Measurements from ENCODE around the gene DUSP22. TPM values are rescaled to one million over a fixed set of nuclear protein-coding genes. Genes with fewer than 3 reads are reported as not detected.

The DUSP22 gene
- polyA plus RNA-seq, 1 experiment = 9.8 TPM

DNA sequence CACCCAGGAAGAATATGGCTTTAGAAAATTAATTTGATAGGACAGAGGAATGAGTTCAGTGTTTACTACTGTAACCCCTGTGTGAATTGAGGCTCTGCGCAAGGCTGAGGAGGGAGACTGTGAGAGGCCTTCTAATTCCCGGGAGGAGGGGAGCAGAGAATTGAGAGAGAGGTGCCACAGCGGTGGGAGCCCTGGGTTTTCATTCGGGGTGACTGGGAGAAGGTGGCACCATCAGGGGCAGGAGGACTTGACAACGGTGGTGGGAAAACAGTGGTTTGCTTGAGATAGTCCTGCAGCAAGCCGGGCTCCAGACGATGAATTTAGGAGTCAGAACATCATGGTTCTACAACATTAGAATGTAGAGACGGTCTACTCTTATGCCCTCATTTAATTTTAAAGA, 9.2 kb downstream of the DUSP22 start:
- ChIA-PET CTCF (no interaction called here), POLR2A (no interaction called here)
- no peak for DNase-seq (ENCODE audit: low read depth)
- H3K27me3 ChIP-seq (ENCODE audit: control insufficient read depth, insufficient read depth, low read length) = no peaks in the 10 kb centered on the region
- no peak overlapping the region for H3K4me3 ChIP-seq (ENCODE audit: low read depth, low read length)
- H3K36me3 ChIP-seq (ENCODE audit: control insufficient read depth, insufficient read depth, low read length) = no peaks in the 10 kb centered on the region
- TF ChIP-seq, protein P1, sequence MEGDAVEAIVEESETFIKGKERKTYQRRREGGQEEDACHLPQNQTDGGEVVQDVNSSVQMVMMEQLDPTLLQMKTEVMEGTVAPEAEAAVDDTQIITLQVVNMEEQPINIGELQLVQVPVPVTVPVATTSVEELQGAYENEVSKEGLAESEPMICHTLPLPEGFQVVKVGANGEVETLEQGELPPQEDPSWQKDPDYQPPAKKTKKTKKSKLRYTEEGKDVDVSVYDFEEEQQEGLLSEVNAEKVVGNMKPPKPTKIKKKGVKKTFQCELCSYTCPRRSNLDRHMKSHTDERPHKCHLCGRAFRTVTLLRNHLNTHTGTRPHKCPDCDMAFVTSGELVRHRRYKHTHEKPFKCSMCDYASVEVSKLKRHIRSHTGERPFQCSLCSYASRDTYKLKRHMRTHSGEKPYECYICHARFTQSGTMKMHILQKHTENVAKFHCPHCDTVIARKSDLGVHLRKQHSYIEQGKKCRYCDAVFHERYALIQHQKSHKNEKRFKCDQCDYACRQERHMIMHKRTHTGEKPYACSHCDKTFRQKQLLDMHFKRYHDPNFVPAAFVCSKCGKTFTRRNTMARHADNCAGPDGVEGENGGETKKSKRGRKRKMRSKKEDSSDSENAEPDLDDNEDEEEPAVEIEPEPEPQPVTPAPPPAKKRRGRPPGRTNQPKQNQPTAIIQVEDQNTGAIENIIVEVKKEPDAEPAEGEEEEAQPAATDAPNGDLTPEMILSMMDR (IDR thresholded peaks at IDR 0.05; ENCODE audit: insufficient read depth, low read depth, low read length) = no peak

DNA sequence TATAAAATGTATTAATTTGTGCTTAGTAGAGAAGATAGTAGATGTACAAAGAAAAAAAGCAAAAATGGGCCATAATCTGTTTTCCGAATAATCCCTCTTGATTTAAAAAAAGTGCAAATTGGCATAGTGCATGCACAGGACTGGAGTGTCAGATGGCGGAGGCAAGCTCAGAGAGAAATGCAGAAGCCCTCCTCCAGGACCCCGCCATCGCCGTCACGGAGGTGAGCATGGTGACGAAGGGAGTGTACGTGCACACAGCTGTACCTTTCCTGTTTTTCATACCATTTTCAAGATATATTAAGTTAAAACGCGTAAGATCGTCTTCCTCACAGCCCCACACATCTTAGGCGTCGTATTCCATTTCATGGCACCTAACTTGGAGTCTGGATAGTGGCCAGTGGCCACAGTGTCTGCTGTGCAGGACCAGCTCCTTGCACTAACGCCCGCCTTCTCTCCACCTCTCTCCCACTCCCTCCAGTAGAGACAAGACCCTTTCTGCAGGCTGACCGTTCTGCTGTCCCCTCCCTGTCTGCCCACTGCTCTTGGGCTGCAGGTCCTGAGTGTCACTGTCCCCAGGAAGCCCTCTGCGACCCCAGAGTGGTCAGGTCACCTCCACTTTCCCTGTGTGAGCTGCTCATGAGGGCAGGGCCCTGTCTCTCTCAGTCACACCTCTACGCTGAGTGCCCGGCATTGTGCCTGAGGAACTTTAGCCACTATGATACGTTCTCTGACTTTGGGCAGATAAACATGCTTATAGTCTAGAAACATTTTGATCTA, 9.8 kb downstream of the DUSP22 start:
- TF ChIP-seq, protein P1 (IDR thresholded peaks at IDR 0.05; ENCODE audit: insufficient read depth, low read depth, low read length) = no peak
- ChIA-PET POLR2A (no interaction called here), CTCF (interaction anchor here (0.7 kb wide), 1 partner anchor 11 kb away, joined by 3 read pairs; no protein-coding TSS in a partner anchor)
- no peak overlapping the region for H3K4me3 ChIP-seq (ENCODE audit: low read depth, low read length)
- no peaks in the 10 kb centered on the region for H3K27me3 ChIP-seq (ENCODE audit: control insufficient read depth, insufficient read depth, low read length)
- H3K36me3 ChIP-seq (ENCODE audit: control insufficient read depth, insufficient read depth, low read length) = no peaks in the 10 kb centered on the region
- DNase-seq (ENCODE audit: low read depth) = no peak

DNA sequence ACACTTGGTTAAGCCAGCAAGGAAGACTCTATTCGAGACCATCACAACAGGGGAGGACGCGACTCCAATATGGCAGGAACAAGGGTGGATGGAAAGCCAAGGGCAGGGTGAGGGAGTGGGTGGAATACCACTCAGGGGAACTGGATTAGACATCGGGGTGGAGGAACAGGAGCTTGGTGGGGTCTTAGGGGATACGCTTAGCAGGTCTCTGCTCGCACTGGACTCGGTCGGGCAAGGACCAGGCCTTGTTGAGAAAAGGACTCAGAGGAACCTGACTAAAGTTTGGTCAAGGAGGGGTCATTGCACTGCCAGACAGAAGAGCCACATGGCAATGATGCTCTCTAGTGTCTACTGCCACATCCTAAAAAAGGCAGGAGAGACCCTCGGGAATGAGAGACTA, 10.5 kb downstream of the DUSP22 start:
- Histone ChIP-seq H3K4me3 (ENCODE audit: low read depth, low read length) (no peak overlapping the region), H3K36me3 (ENCODE audit: control insufficient read depth, insufficient read depth, low read length) (no peaks in the 10 kb centered on the region), H3K27me3 (ENCODE audit: control insufficient read depth, insufficient read depth, low read length) (no peaks in the 10 kb centered on the region)
- TF ChIP-seq, protein P1 (IDR thresholded peaks at IDR 0.05; ENCODE audit: insufficient read depth, low read depth, low read length) = no peak
- DNase-seq (ENCODE audit: low read depth) = no peak
- POLR2A ChIA-PET = no interaction called here
- CTCF ChIA-PET = interaction anchor here (0.7 kb wide), 1 partner anchor 10 kb away, joined by 3 read pairs; no protein-coding TSS in a partner anchor

DNA sequence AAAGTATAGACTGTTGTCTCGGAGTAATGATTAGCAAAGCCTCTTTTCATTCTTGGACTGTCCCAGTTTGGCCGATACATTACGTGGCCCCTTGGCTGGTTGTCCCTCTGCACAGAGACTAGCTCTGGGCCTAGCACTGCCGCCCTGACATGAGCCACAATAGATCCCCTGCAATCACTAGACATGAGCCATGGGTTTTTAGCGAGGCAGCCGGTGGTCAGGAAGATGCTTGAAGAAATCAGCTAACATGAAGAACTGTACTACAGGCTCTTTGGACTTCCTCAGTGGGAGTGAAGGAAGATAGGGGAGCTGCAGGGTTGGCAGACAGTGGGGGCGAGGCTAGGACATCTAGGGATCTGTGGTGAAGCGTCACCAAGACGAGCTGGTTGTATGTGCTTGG, 11.0 kb downstream of the DUSP22 start:
- ChIA-PET CTCF (interaction anchor here (0.7 kb wide), 1 partner anchor 9 kb away, joined by 3 read pairs; no protein-coding TSS in a partner anchor), POLR2A (no interaction called here)
- TF ChIP-seq, protein P1 (IDR thresholded peaks at IDR 0.05; ENCODE audit: insufficient read depth, low read depth, low read length) = no peak
- Histone ChIP-seq H3K36me3 (ENCODE audit: control insufficient read depth, insufficient read depth, low read length) (no peaks in the 10 kb centered on the region), H3K27me3 (ENCODE audit: control insufficient read depth, insufficient read depth, low read length) (no peaks in the 10 kb centered on the region), H3K4me3 (ENCODE audit: low read depth, low read length) (no peak overlapping the region)
- no peak for DNase-seq (ENCODE audit: low read depth)

DNA sequence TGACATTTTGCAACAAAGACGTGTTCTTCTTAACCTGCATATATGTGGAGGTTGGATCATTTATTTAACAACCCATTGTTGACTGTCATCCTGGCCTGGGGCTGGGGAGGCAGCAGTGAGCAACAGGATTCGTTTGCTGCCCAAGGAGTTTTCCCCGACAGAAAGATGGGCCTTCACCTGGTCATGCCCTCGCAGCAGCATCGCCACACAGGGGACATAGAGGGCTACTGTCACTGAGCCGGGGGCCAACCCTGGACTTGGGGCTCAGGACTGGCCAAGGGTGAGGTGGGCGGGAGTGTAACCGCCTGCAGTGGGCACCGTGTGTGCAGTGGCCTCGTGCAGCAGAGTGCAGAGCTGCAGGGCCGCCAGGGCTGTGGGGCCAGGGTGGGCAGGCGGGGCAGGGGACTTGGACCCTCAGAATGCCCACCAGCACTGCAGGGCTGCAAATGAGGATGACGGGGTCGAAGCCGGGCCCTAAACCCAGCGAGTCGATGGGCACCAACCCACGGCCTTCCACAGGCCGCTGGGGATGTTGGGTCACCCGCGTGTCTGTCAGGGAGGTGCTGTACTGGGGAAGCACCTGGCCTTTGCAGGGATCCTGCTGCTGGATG, 11.8 kb downstream of the DUSP22 start:
- CTCF ChIA-PET = no interaction called here
- H3K4me3 ChIP-seq (ENCODE audit: low read depth, low read length) = no peak overlapping the region
- POLR2A ChIA-PET = no interaction called here
- H3K36me3 ChIP-seq (ENCODE audit: control insufficient read depth, insufficient read depth, low read length) = no peaks in the 10 kb centered on the region
- no peak for DNase-seq (ENCODE audit: low read depth)
- TF ChIP-seq, protein P1 (IDR thresholded peaks at IDR 0.05; ENCODE audit: insufficient read depth, low read depth, low read length) = no peak
- no peaks in the 10 kb centered on the region for H3K27me3 ChIP-seq (ENCODE audit: control insufficient read depth, insufficient read depth, low read length)

All from BJ (cell line).